WERI-Rb-1 (cell line): Measurements from ENCODE around the gene SRSF9.
A peak's percentile ranks its signal among the peaks of the same experiment; 100 is the strongest.

Experiments used
- DNase-seq: peaks from one replicate; pipeline ENCODE4 v3.0.0-alpha.2; 2020
- H3K27ac ChIP-seq: fragments of 250-450 bp; sonication (Bioruptor Pico); 2 replicates; pipeline ENCODE4 v1.5.1; 2020; ENCODE audit warnings: mild to moderate bottlenecking, moderate library complexity
- H3K27me3 ChIP-seq: fragments of 250-450 bp; sonication (Bioruptor Pico); 2 replicates; pipeline ENCODE4 v1.5.1; 2021; ENCODE audit warnings: mild to moderate bottlenecking, low read depth, moderate library complexity; ENCODE audit not compliant: insufficient read depth, severe bottlenecking
- H3K36me3 ChIP-seq: fragments of 250-450 bp; sonication (Bioruptor Pico); 2 replicates; pipeline ENCODE4 v1.5.1; 2020; ENCODE audit warnings: mild to moderate bottlenecking, moderate library complexity
- H3K4me3 ChIP-seq: 2 replicates; pipeline ENCODE4 v1.5.1; 2011; ENCODE audit warnings: low read depth, mild to moderate bottlenecking, control low read depth, low read length
- H3K9me3 ChIP-seq: fragments of 250-450 bp; sonication (Bioruptor Pico); 2 replicates; pipeline ENCODE4 v1.5.1; 2021; ENCODE audit warnings: mild to moderate bottlenecking, moderate library complexity; ENCODE audit not compliant: severe bottlenecking
- CTCF ChIP-seq: IDR thresholded peaks from 2 replicates; pipeline ENCODE4 v1.5.1; 2011; ENCODE audit warnings: low read depth, mild to moderate bottlenecking, control low read depth, inconsistent platforms, low read length

Gene SRSF9

GRCh38 chr12:120439646-120440247 lies 29.8 kb downstream of the SRSF9 start:
- no peaks in the 10 kb centered on the region for H3K9me3 ChIP-seq
- peak; percentile 78 for TF ChIP-seq CTCF
- H3K4me3 ChIP-seq, result no peak overlapping the region
- H3K27ac ChIP-seq, result no peak overlapping the region
- no peaks in the 10 kb centered on the region for H3K27me3 ChIP-seq
- peak; percentile 79 for DNase-seq
- H3K36me3 ChIP-seq, result peaks cover 52% of the 10 kb centered on the region

- peak overlapping the region; percentile 63 for H3K4me3 ChIP-seq
- peak; percentile 23 for DNase-seq
- H3K36me3 ChIP-seq, result peaks cover 41% of the 10 kb centered on the region
- no peaks in the 10 kb centered on the region for H3K27me3 ChIP-seq
- no peaks in the 10 kb centered on the region for H3K9me3 ChIP-seq
- TF ChIP-seq CTCF, result no peak
- H3K27ac ChIP-seq, result peak overlapping the region; percentile 82
Observed at GRCh38 chr12:120438495-120439198, 30.9 kb downstream of the SRSF9 start.

GRCh38 chr12:120437735-120438494 lies 31.6 kb downstream of the SRSF9 start, which contains the start of gene COX6A1:
Gene COX6A1 (plus strand): TSS chr12:120438113. CDS start chr12:120438127, 14 bp downstream.
- DNase-seq, result peak; percentile 99
- peak; percentile 52 for TF ChIP-seq CTCF
- H3K36me3 ChIP-seq, result peaks cover 34% of the 10 kb centered on the region
- H3K4me3 ChIP-seq, result peak within 1 kb of the TSS; percentile 63
- peak within 1 kb of the TSS; percentile 82 for H3K27ac ChIP-seq
- no peaks in the 10 kb centered on the region for H3K9me3 ChIP-seq
- H3K27me3 ChIP-seq, result no peaks in the 10 kb centered on the region

- Histone ChIP-seq H3K36me3 (no peaks in the 10 kb centered on the region), H3K4me3 (no peak overlapping the region), H3K27ac (no peak overlapping the region), H3K27me3 (no peaks in the 10 kb centered on the region), H3K9me3 (no peaks in the 10 kb centered on the region)
- DNase-seq, result no peak
- TF ChIP-seq CTCF, result no peak
Observed at GRCh38 chr12:120432772-120433525, 36.6 kb downstream of the SRSF9 start.

GRCh38 chr12:120429368-120429767 lies 40.2 kb downstream of the SRSF9 start:
- no peak for TF ChIP-seq CTCF
- no peaks in the 10 kb centered on the region for H3K36me3 ChIP-seq
- H3K9me3 ChIP-seq, result no peaks in the 10 kb centered on the region
- no peaks in the 10 kb centered on the region for H3K27me3 ChIP-seq
- DNase-seq, result no peak
- no peak overlapping the region for H3K4me3 ChIP-seq
- H3K27ac ChIP-seq, result no peak overlapping the region
